Osteoblast (primary cell): ENCODE measurements around the gene C6orf136. TPM values are rescaled to one million over a fixed set of nuclear protein-coding genes. Genes with fewer than 3 reads are reported as not detected.

Source experiments
- DNase-seq: peaks from one replicate; pipeline ENCODE4 v3.0.0; 2011; ENCODE audit warnings: low spot score, mixed read lengths; ENCODE audit not compliant: insufficient read length; ENCODE audit errors: missing footprints
- H2AFZ ChIP-seq: 2 replicates; pipeline ENCODE4 v1.6.0; 2011; ENCODE audit warnings: mild to moderate bottlenecking, low read length
- H3K27ac ChIP-seq: 2 replicates; pipeline ENCODE4 v1.5.1; 2011; ENCODE audit warnings: mild to moderate bottlenecking, low read depth, low read length, moderate library complexity
- H3K27me3 ChIP-seq: 2 replicates; pipeline ENCODE4 v1.6.0; 2012; ENCODE audit warnings: mild to moderate bottlenecking, control low read depth, inconsistent platforms, low read length, moderate library complexity; ENCODE audit not compliant: insufficient read depth
- H3K36me3 ChIP-seq: 2 replicates; pipeline ENCODE4 v1.5.1; 2011; ENCODE audit warnings: mild to moderate bottlenecking, low read length, control low read depth, moderate library complexity; ENCODE audit not compliant: insufficient read depth
- H3K4me1 ChIP-seq: 2 replicates; pipeline ENCODE4 v1.5.1; 2011; ENCODE audit warnings: mild to moderate bottlenecking, low read length, control low read depth, moderate library complexity; ENCODE audit not compliant: insufficient read depth
- H3K4me2 ChIP-seq: 2 replicates; pipeline ENCODE4 v1.6.0; 2011; ENCODE audit warnings: mild to moderate bottlenecking, low read length; ENCODE audit not compliant: insufficient read depth
- H3K4me3 ChIP-seq: fragments of 200-600 bp; sonication (generic); 3 replicates; pipeline ENCODE4 v1.5.1; 2012; ENCODE audit warnings: mild to moderate bottlenecking, low read length, inconsistent platforms; ENCODE audit not compliant: insufficient read depth
- H3K79me2 ChIP-seq: 2 replicates; pipeline ENCODE4 v1.6.0; 2012; ENCODE audit warnings: mild to moderate bottlenecking, low read length, control low read depth, inconsistent platforms; ENCODE audit not compliant: insufficient read depth
- H3K9me3 ChIP-seq: 2 replicates; pipeline ENCODE4 v1.5.1; 2011; ENCODE audit warnings: low read depth, low read length, control low read depth
- H4K20me1 ChIP-seq: 2 replicates; pipeline ENCODE4 v1.6.0; 2012; ENCODE audit warnings: mild to moderate bottlenecking, low read length, control low read depth; ENCODE audit not compliant: insufficient read depth
- CTCF ChIP-seq: IDR thresholded peaks from 2 replicates; pipeline ENCODE4 v1.5.1; 2011; ENCODE audit warnings: mild to moderate bottlenecking, low read depth, low read length, moderate library complexity; ENCODE audit errors: extremely low read depth
- total RNA-seq: library from RNA; depleted of rRNA; stranded (reverse); fragments of >200 nt; gene quantifications from 2 replicates; pipeline ENCODE4 v1.2.3, GENCODE V29; 2012

C6orf136 gene
- total RNA-seq, 1 donor: 6.2 TPM

- no peaks in the 10 kb centered on the region for H3K4me1 ChIP-seq
- DNase-seq: no peak
- no peaks in the 10 kb centered on the region for H3K27me3 ChIP-seq
- no peaks in the 10 kb centered on the region for H3K79me2 ChIP-seq
- H3K27ac ChIP-seq: no peak overlapping the region
- no peak overlapping the region for H3K4me3 ChIP-seq
- H2AFZ ChIP-seq: no peak overlapping the region
- H3K36me3 ChIP-seq: peaks cover 52% of the 10 kb centered on the region
- H3K9me3 ChIP-seq: no peaks in the 10 kb centered on the region
- TF ChIP-seq CTCF: no peak
- peaks cover 22% of the 10 kb centered on the region for H4K20me1 ChIP-seq
- H3K4me2 ChIP-seq: no peak overlapping the region
These were observed 47.2 kb upstream of the C6orf136 start for GRCh38 chr6:30599625-30600324.

GRCh38 chr6:30600451-30600961, 46.4 kb upstream of the C6orf136 start:
- Histone ChIP-seq H3K27me3 (no peaks in the 10 kb centered on the region), H3K4me2 (no peak overlapping the region), H3K27ac (no peak overlapping the region), H3K36me3 (peaks cover 58% of the 10 kb centered on the region), H3K9me3 (no peaks in the 10 kb centered on the region), H2AFZ (no peak overlapping the region), H3K4me3 (no peak overlapping the region), H4K20me1 (peaks cover 22% of the 10 kb centered on the region), H3K79me2 (no peaks in the 10 kb centered on the region), H3K4me1 (no peaks in the 10 kb centered on the region)
- DNase-seq: no peak
- no peak for TF ChIP-seq CTCF

- no peaks in the 10 kb centered on the region for H3K9me3 ChIP-seq
- no peak for DNase-seq
- H2AFZ ChIP-seq: no peak overlapping the region
- no peaks in the 10 kb centered on the region for H3K4me1 ChIP-seq
- no peaks in the 10 kb centered on the region for H3K79me2 ChIP-seq
- H3K36me3 ChIP-seq: peaks cover 67% of the 10 kb centered on the region
- H4K20me1 ChIP-seq: peaks cover 24% of the 10 kb centered on the region
- H3K4me3 ChIP-seq: no peak overlapping the region
- H3K27ac ChIP-seq: no peak overlapping the region
- H3K4me2 ChIP-seq: no peak overlapping the region
- H3K27me3 ChIP-seq: no peaks in the 10 kb centered on the region
- TF ChIP-seq CTCF: no peak
These were observed 45.5 kb upstream of the C6orf136 start for GRCh38 chr6:30601436-30601814.

- no peak overlapping the region for H2AFZ ChIP-seq
- peaks cover 26% of the 10 kb centered on the region for H4K20me1 ChIP-seq
- peaks cover 2% of the 10 kb centered on the region for H3K79me2 ChIP-seq
- no peaks in the 10 kb centered on the region for H3K9me3 ChIP-seq
- H3K4me1 ChIP-seq: no peaks in the 10 kb centered on the region
- H3K27ac ChIP-seq: no peak overlapping the region
- H3K4me2 ChIP-seq: no peak overlapping the region
- no peak overlapping the region for H3K4me3 ChIP-seq
- DNase-seq: no peak
- TF ChIP-seq CTCF: no peak
- no peaks in the 10 kb centered on the region for H3K27me3 ChIP-seq
- H3K36me3 ChIP-seq: peaks cover 73% of the 10 kb centered on the region
These were observed 44.9 kb upstream of the C6orf136 start for GRCh38 chr6:30601815-30602641.
